K562 (cell line): ENCODE data around the gene STING1. TPM values are rescaled to one million over a fixed set of nuclear protein-coding genes. Genes with fewer than 3 reads are reported as not detected.
A peak's percentile ranks its signal among the peaks of the same experiment; 100 is the strongest.

ENCODE experiments used
- ARHGAP35 ChIP-seq: fragments of 450-650 bp; IDR thresholded peaks from 2 replicates; pipeline ENCODE4 v1.6.1; 2018; ENCODE audit not compliant: partially characterized antibody
- COPS2 ChIP-seq: fragments of 450-650 bp; conservative IDR thresholded peaks from 2 replicates; pipeline ENCODE4 v1.6.1; 2016; ENCODE audit warnings: mild to moderate bottlenecking, moderate library complexity
- DEAF1 ChIP-seq: fragments of 450-650 bp; formaldehyde crosslinking; IDR thresholded peaks from 2 replicates; pipeline ENCODE4 v1.4.0; 2020; ENCODE audit warnings: mild to moderate bottlenecking, moderate library complexity
- EHMT2 ChIP-seq: fragments of 450-650 bp; IDR thresholded peaks from 2 replicates; pipeline ENCODE4 v1.6.1; 2018; ENCODE audit warnings: antibody characterized with exemption
- EP300 ChIP-seq: IDR thresholded peaks from 2 replicates; pipeline ENCODE4 v1.6.1; 2012; ENCODE audit warnings: low read length, improper control_type of control experiment
- ETS1 ChIP-seq: conservative IDR thresholded peaks from 2 replicates; pipeline ENCODE4 v1.6.1; 2011; ENCODE audit warnings: low read depth, mild to moderate bottlenecking, low read length; ENCODE audit not compliant: control insufficient read depth
- GATA2 ChIP-seq: sonication (generic); formaldehyde crosslinking; IDR thresholded peaks from 2 replicates; pipeline ENCODE4 v1.4.0; 2020; ENCODE audit warnings: mild to moderate bottlenecking, missing genetic modification reagents
- JUNB ChIP-seq: fragments of 450-650 bp; formaldehyde crosslinking; conservative IDR thresholded peaks from 2 replicates; pipeline ENCODE4 v1.4.0; 2020; ENCODE audit warnings: mild to moderate bottlenecking
- NR3C1 ChIP-seq: sonication (generic); formaldehyde crosslinking; IDR thresholded peaks from 2 replicates; pipeline ENCODE4 v1.8.1; 2022; ENCODE audit warnings: missing genetic modification reagents
- POLR2A ChIP-seq: fragments of 450-650 bp; conservative IDR thresholded peaks from 2 replicates; pipeline ENCODE4 v1.6.1; 2016
- POLR2AphosphoS2 ChIP-seq: IDR thresholded peaks from 2 replicates; pipeline ENCODE4 v1.6.1; 2012; ENCODE audit warnings: low read length, improper control_type of control experiment
- SMARCC2 ChIP-seq: fragments of 450-650 bp; IDR thresholded peaks from 2 replicates; pipeline ENCODE4 v1.6.1; 2017; ENCODE audit warnings: antibody characterized with exemption, moderate library complexity, mild to moderate bottlenecking, low read depth
- TBP ChIP-seq: optimal IDR thresholded peaks from 2 replicates; pipeline ENCODE3; 2011; ENCODE audit warnings: low read depth, low read length, improper control_type of control experiment
- TEAD1 ChIP-seq, 2 experiments: fragments of 450-650 bp in 1 of 2; sonication (generic) in 1 of 2; formaldehyde crosslinking; IDR thresholded peaks; 2 replicates each; pipeline versions ENCODE4 v1.4.0 to v1.8.0; 2020 to 2022; ENCODE audit warnings: mild to moderate bottlenecking in 2 of 2, missing genetic modification reagents in 1 of 2
- ZNF354B ChIP-seq: fragments of 250-450 bp; sonication (Bioruptor Pico); IDR thresholded peaks from 2 replicates; pipeline ENCODE4 v1.4.0; 2020
- ZNF639 ChIP-seq, 2 experiments: fragments of 200-800 bp in 1 of 2; sonication (Bioruptor generic) in 1 of 2; sonication (generic) in 1 of 2; formaldehyde crosslinking in 1 of 2; IDR thresholded peaks in 1 of 2; conservative IDR thresholded peaks in 1 of 2; 2 replicates each; pipeline versions ENCODE4 v1.5.0 to v1.6.1; 2016 to 2020; ENCODE audit warnings: missing compliant biosample characterization in 1 of 2, missing genetic modification characterization in 1 of 2, missing genetic modification reagents in 1 of 2
- polyA plus RNA-seq, 8 experiments: library from polyadenylated mRNA; depleted of rRNA in 4 of 8; stranded (reverse) in 5 of 8; unstranded in 3 of 8; fragments of >200 nt; fragmentation: Nextera tagmentation in 2 of 8; fragmentation: Illumina TruSeq in 1 of 8; extraction: Ambion mirVana in 2 of 8; extraction: Trizol in 1 of 8; gene quantifications; 2 replicates each; pipeline versions ENCODE4 v1.2.1 to v1.2.3, GENCODE V29; 2011 to 2014; ENCODE audit warnings: inconsistent platforms in 1 of 8, missing spikeins in 1 of 8
- total RNA-seq, 7 experiments: library from RNA; depleted of rRNA in 6 of 7; stranded (reverse); fragments of >200 nt in 6 of 7; fragmentation: Illumina TruSeq in 2 of 7; extraction: Trizol in 2 of 7; gene quantifications; 2 replicates each; pipeline versions ENCODE4 v1.2.1 to v1.2.3, GENCODE V29; 2011 to 2021; ENCODE audit warnings: low replicate concordance in 1 of 7

The STING1 gene
- total and polyA plus RNA-seq, 9 of the 15 experiments (the other 6 are each of a cell fraction or from before 2014, with no cell fraction given), result 20.8 to 69.1 (median 44.7) TPM

DNA sequence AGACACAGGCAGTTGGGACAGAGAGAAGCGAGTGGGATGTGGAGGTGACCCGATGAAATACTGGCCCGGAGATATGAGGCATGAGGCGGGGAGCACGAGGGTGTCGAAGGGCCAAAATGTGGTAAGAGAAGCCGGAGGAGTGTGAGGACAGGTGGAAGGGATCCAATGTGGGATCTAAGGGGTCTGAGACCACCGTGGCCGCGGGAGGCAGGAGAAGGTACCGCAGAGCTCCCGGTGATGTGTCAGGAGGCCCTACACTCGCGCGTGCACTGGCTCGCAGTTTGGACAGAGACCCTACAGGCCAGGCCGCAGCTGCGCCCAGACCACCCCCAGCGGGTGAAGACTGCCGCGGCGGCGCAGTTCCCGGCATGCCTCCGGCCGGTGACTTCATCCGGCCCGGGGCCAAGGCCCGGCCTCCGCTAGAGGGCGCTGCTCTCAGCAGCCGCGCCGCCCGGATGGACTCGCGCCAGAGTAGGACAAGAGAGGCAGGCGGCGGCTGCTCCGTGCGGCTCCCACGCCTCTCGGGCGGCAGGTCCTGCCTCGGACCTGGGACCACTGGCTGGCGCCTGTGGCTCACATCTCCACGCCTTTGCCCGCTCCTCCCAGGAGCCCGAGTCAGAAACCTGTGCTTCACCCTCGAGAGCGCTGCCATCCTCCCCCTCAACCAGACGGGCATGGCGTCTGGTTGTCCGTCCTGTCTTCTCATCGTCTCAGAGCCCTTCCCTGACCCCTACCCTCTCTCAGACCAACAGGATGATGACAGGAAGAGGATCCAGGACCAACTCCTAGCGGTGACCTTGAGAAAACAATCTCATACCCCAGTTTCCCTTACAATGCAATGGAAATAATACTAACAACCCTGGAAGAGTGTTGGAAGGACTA is 35.4 kb upstream of the STING1 start (continued):
- TF ChIP-seq ETS1 (peak; percentile 67), JUNB (peak; percentile 80), NR3C1 (CRISPR knock-in tag) (peak; percentile 89; the same call in 1 of the 2 replicates), EHMT2 (peak; percentile 26), TBP (peak; percentile 88), GATA2 (CRISPR knock-in tag) (no peak), SMARCC2 (no peak), ZNF354B (CRISPR knock-in tag) (no peak), TEAD1 (CRISPR knock-in tag; IDR thresholded peaks at IDR 0.05) (peak in 1 of 2 experiments; percentile 79; a peak in 2 of 4 replicates), EP300 (peak; percentile 60; the same call in 1 of the 2 replicates), DEAF1 (CRISPR knock-in tag) (peak; percentile 41; the same call in 1 of the 2 replicates), POLR2AphosphoS2 (peak; percentile 60; the same call in 1 of the 2 replicates), ZNF639 (CRISPR knock-in tag; conservative IDR thresholded peaks at IDR 0.05 in 1 of 2, IDR thresholded peaks at IDR 0.05 in 1 of 2) (peak in 1 of 2 experiments; percentile 61; a peak in 1 of 4 replicates), POLR2A (peak; percentile 89), COPS2 (no peak), ARHGAP35 (no peak)
